Spleen (tissue), 7 donors: ENCODE measurements around the gene SEC14L6.

Experiments used
- CTCF ChIP-seq, 11 experiments: fragments of 200-600 bp in 7 of 11; fragments of 450-650 bp in 4 of 11; sonication (generic) in 4 of 11; IDR thresholded peaks in 8 of 11; conservative IDR thresholded peaks in 3 of 11; 1 replicate in 7 of 11; 2 replicates in 4 of 11; pipeline versions ENCODE4 v1.4.0 to v1.8.0; 2016 to 2021; ENCODE audit warnings: antibody characterized with exemption in 11 of 11, inconsistent platforms in 4 of 11, mild to moderate bottlenecking in 1 of 11
- POLR2AphosphoS5 ChIP-seq, 3 donors: sonication (generic); formaldehyde crosslinking; IDR thresholded peaks; one replicate each; pipeline ENCODE4 v1.5.1; 2017; ENCODE audit warnings: antibody characterized with exemption in 3 of 3
- donor health status: DM: no; HTN: no; CAD: no; lungs with moderate emphysema.
- donor health status: DM: no; HTN: no; CAD: no.
- donor health status: DM: no; HTN: no; CAD: no.

GRCh38 chr22:30538280-30538679 is 8.3 kb downstream of the SEC14L6 start:
- TF ChIP-seq CTCF (IDR thresholded peaks at IDR 0.05 in 8 of 11, conservative IDR thresholded peaks at IDR 0.05 in 3 of 11) (no peak), POLR2AphosphoS5 (IDR thresholded peaks at IDR 0.05) (no peak)
